Ascending aorta (tissue), 2 donors: ENCODE results near the gene ADD1. TPM values are rescaled to one million over a fixed set of nuclear protein-coding genes. Genes with fewer than 3 reads are reported as not detected.

Source experiments
- DNase-seq, 2 donors: peaks; one replicate each; pipeline ENCODE4 v3.0.0-alpha.2; 2019; ENCODE audit warnings: low spot score in 2 of 2
- H3K27ac ChIP-seq, 2 donors: fragments of 200-600 bp; sonication (generic); one replicate each; pipeline ENCODE4 v1.5.1; 2016 to 2017; ENCODE audit warnings: mild to moderate bottlenecking in 1 of 2
- H3K27me3 ChIP-seq: fragments of 200-600 bp; sonication (generic); one replicate; pipeline ENCODE4 v1.5.1; 2017
- H3K36me3 ChIP-seq, 2 donors: fragments of 200-600 bp; sonication (generic); one replicate each; pipeline ENCODE4 v1.5.1; 2016
- H3K4me1 ChIP-seq, 2 donors: fragments of 200-600 bp; sonication (generic); one replicate each; pipeline ENCODE4 v1.5.1; 2016 to 2017; ENCODE audit warnings: mild to moderate bottlenecking in 1 of 2
- H3K4me3 ChIP-seq, 2 donors: fragments of 200-600 bp; sonication (generic); one replicate each; pipeline ENCODE4 v1.5.1; 2016 to 2017; ENCODE audit warnings: mild to moderate bottlenecking in 1 of 2
- H3K9me3 ChIP-seq, 2 donors: fragments of 200-600 bp; sonication (generic); one replicate each; pipeline ENCODE4 v1.5.1; 2016
- intact Hi-C: fragments of 100-400 bp; cut with DNase I; formaldehyde crosslinking; loops from one replicate; pipeline ENCODE4 v1.15.1; 2023
- total RNA-seq: library from RNA; depleted of rRNA; stranded (reverse); fragments of >200 nt; gene quantifications from one replicate; pipeline ENCODE4 v1.1.0, GENCODE V29; 2016
- TF ChIP-seq, protein P1 (sequence below), 3 experiments: fragments of 200-600 bp in 2 of 3; fragments of 450-650 bp in 1 of 3; sonication (generic) in 2 of 3; IDR thresholded peaks; one replicate each; pipeline ENCODE4 v1.5.1; 2016 to 2019; ENCODE audit warnings: antibody characterized with exemption in 3 of 3, mild to moderate bottlenecking in 1 of 3, moderate library complexity in 1 of 3

Gene ADD1
- total RNA-seq, 1 donor from 2014 or later, result 261 TPM

DNA sequence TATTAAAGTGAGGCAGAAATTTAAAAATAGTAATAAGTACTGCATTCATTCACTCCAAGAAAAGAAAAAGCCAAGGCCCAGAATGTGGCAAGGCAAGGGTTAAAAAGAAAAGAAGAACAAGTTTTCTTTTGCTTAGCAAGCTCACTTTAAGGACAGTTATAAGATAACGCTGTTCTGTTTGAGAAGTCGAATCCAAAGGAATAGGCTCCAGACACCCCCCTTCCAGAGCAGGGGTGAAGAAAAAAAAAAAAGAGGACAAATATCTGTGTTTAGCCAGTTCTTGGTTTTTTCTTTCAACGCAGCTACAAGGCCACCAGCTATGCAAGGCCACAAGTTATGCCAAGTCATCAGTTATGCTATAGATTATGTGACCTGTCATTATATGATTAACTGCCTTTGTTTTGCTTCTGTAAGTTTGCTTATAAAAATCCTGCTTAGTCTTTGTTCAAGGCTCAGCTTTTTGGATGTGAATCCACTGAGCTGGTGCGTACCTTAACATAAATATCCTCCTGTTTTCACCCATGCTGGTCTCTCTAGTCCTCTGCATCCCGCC, 121.1 kb downstream of the ADD1 start:
- Histone ChIP-seq H3K9me3 (no peaks in the 10 kb centered on the region), H3K4me3 (peak overlapping the region; percentile 88 to 94), H3K27me3 (no peaks in the 10 kb centered on the region), H3K27ac (no peak overlapping the region), H3K36me3 (no peaks in the 10 kb centered on the region), H3K4me1 (peaks cover 3 to 12% of the 10 kb centered on the region in 2 donors)
- intact Hi-C loops, result loop anchor here (5.0 to 10.0 kb wide), 3 partner anchors 500 to 1110 kb away; partner anchors contain the start of genes HAUS3, LETM1, POLN and RNF4
- no peak for DNase-seq
- TF ChIP-seq, protein P1, sequence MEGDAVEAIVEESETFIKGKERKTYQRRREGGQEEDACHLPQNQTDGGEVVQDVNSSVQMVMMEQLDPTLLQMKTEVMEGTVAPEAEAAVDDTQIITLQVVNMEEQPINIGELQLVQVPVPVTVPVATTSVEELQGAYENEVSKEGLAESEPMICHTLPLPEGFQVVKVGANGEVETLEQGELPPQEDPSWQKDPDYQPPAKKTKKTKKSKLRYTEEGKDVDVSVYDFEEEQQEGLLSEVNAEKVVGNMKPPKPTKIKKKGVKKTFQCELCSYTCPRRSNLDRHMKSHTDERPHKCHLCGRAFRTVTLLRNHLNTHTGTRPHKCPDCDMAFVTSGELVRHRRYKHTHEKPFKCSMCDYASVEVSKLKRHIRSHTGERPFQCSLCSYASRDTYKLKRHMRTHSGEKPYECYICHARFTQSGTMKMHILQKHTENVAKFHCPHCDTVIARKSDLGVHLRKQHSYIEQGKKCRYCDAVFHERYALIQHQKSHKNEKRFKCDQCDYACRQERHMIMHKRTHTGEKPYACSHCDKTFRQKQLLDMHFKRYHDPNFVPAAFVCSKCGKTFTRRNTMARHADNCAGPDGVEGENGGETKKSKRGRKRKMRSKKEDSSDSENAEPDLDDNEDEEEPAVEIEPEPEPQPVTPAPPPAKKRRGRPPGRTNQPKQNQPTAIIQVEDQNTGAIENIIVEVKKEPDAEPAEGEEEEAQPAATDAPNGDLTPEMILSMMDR (IDR thresholded peaks at IDR 0.05), result no peak

DNA sequence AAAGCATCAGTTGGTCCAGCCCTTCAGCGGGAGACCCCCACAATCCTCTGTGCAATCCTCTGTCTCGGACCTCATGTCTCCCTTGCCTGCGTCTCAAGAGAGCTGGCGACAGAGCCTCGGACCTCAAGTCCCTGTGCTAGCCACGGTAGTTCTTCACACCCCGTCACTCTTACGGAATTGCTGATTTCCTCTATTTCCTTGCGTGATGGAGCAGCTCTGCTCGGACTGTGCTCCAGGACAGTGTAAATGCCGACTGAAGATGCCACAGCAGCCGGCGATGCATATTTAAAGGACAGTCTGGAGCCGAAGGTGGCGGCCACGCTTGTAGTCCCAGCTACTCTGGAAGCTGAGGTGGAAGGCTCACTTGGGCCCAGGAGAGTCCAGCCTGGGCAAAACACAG, 121.6 kb downstream of the ADD1 start:
- Histone ChIP-seq H3K9me3 (no peaks in the 10 kb centered on the region), H3K36me3 (no peaks in the 10 kb centered on the region), H3K4me3 (no peak overlapping the region), H3K4me1 (peaks cover 3 to 12% of the 10 kb centered on the region in 2 donors), H3K27me3 (no peaks in the 10 kb centered on the region), H3K27ac (no peak overlapping the region)
- no peak for DNase-seq
- intact Hi-C loops, result loop anchor here (10.0 kb wide), 2 partner anchors 500 to 1110 kb away; partner anchors contain the start of genes LETM1 and RNF4
- TF ChIP-seq, protein P1 (IDR thresholded peaks at IDR 0.05), result no peak

GRCh38 chr4:2968381-2968780, 124.7 kb downstream of the ADD1 start:
- Histone ChIP-seq H3K4me1 (peaks cover 0 to 4% of the 10 kb centered on the region in 2 donors), H3K4me3 (no peak overlapping the region), H3K27ac (no peak overlapping the region), H3K36me3 (no peaks in the 10 kb centered on the region), H3K27me3 (no peaks in the 10 kb centered on the region), H3K9me3 (no peaks in the 10 kb centered on the region)
- no peak for DNase-seq
- TF ChIP-seq, protein P1 (IDR thresholded peaks at IDR 0.05), result no peak
- intact Hi-C loops, result loop anchor here (10.0 kb wide), 2 partner anchors 504 to 1114 kb away; partner anchors contain the start of genes LETM1 and RNF4

- H3K36me3 ChIP-seq, result no peaks in the 10 kb centered on the region
- H3K4me1 ChIP-seq, result no peaks in the 10 kb centered on the region
- no peaks in the 10 kb centered on the region for H3K9me3 ChIP-seq
- H3K27ac ChIP-seq, result no peak overlapping the region
- intact Hi-C loops, result no loop called here
- no peak overlapping the region for H3K4me3 ChIP-seq
- DNase-seq, result no peak
- no peaks in the 10 kb centered on the region for H3K27me3 ChIP-seq
- TF ChIP-seq, protein P1 (IDR thresholded peaks at IDR 0.05), result no peak
Observed at GRCh38 chr4:2971275-2971674, 127.6 kb downstream of the ADD1 start.

DNA sequence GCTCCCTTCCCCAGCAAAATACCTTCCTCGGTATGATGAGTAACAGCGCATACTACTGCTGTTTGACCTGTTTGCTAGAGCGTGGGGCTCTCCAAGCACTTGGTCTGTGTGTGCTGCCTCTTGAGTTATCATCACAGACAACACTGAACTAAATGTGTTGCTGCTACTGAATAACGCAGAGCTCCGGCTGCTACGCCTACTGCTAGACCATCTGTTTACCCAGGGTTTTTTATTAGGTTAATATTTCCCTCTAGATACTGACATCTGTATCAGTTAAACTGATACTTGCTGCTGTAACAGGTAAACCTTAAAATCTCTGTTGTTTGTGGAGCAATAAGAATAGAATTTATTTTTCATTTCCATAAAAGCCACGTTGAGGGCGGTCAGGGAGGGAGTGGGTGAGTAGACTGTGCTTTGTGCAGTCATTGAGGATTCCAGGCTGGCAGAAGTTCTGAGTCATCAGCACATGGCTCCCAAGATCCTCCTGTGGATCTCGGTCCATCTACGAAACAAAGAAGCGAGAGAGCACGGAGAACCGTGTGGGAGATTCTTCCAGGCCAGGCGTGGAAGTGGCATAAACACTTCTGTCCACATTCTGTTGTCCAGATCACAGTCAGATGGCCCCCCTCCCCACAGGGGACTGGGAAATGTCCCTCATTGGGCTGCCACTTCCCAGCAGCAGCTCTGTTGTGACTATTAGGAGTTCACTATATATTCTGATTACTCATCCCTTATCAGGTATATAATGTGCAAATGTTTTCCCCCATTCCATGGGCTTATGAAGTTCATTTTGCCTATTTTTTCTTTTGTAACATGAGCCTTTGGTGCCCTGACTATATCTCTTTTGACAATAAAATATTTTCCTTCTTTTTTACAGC, 133.8 kb downstream of the ADD1 start:
- TF ChIP-seq, protein P1 (IDR thresholded peaks at IDR 0.05), result no peak
- intact Hi-C loops, result no loop called here

More for the DNA sequence above, 133.8 kb downstream of the ADD1 start:
- no peak overlapping the region for H3K27ac ChIP-seq
- no peaks in the 10 kb centered on the region for H3K36me3 ChIP-seq
- H3K4me1 ChIP-seq, result no peaks in the 10 kb centered on the region
- H3K9me3 ChIP-seq, result no peaks in the 10 kb centered on the region
- no peaks in the 10 kb centered on the region for H3K27me3 ChIP-seq
- H3K4me3 ChIP-seq, result no peak overlapping the region
- no peak for DNase-seq

Other genes with a start within 250 kb of the ADD1 start
- 65.6 TPM for gene TNIP2, start 87.5 kb upstream of the ADD1 start, total RNA-seq
- 70.6 TPM for gene SH3BP2, start 50.8 kb upstream of the ADD1 start, total RNA-seq
- gene NOP14, start 119.6 kb downstream of the ADD1 start, total RNA-seq, result 12.3 TPM
- gene GRK4, start 119.7 kb downstream of the ADD1 start, total RNA-seq, result 1.9 TPM
- gene HTT-AS, start 230.7 kb downstream of the ADD1 start, total RNA-seq, result not detected
- 23.7 TPM for gene HTT, start 230.8 kb downstream of the ADD1 start, total RNA-seq